ENCODE measurements around the gene ZNF280A.

ZNF280A gene

DNA sequence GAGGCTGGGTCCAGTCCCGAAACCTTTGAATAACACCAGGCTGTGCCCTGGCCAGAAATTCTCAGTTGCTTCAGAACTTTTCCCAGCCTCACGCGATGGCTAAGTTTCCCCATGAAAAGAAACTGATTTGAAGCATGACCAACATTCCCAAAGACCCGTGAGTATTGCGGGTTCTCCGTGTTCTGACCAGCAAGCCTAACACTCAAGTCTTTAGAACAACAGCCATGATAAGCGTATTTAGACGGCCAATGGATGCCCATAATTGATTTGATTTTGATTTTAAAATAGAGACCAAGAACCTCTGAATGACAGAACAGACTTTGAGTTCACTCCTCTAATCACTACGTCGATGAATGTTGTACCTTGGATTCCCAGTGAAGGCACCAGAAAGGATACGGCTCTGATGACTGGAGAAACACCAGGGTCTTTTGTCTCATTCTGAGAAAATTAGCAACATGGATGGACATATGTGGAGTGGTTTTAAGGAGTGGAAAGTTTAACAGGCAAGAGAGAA lies 55.5 kb downstream of the ZNF280A start:
- no peak overlapping the region for H3K9ac ChIP-seq (ENCODE audit: low read length)
- no peaks in the 10 kb centered on the region for H3K79me2 ChIP-seq (ENCODE audit: control insufficient read depth, insufficient read depth, low read length, poor library complexity)
- H2AK5ac ChIP-seq (ENCODE audit: low read length) = no peak overlapping the region
- no peak overlapping the region for H2AFZ ChIP-seq (ENCODE audit: insufficient read depth, low read length, poor library complexity)
- no peaks in the 10 kb centered on the region for H3K27me3 ChIP-seq (ENCODE audit: insufficient read depth, low read length)
- peaks cover 9% of the 10 kb centered on the region for H3K9me3 ChIP-seq (ENCODE audit: insufficient read depth, low read depth, low read length)
- H3K27ac ChIP-seq (ENCODE audit: low read depth, low read length) = no peak overlapping the region
- H3K4me2 ChIP-seq (ENCODE audit: low read length) = no peak overlapping the region
- no peak overlapping the region for H3K4ac ChIP-seq (ENCODE audit: low read depth, low read length)
- H2BK120ac ChIP-seq (ENCODE audit: insufficient read depth, low read length, poor library complexity) = no peak overlapping the region
- no peaks in the 10 kb centered on the region for H3K36me3 ChIP-seq (ENCODE audit: control insufficient read depth in 1 of 2, insufficient read depth in 2 of 2, low read length in 2 of 2)
- no peaks in the 10 kb centered on the region for H3K79me1 ChIP-seq (ENCODE audit: low read length)
- no CpG with 5 or more reads among the region's 11 CpGs for WGBS (ENCODE audit: extremely low coverage, insufficient coverage, insufficient read length)
- no peak overlapping the region for H2BK12ac ChIP-seq (ENCODE audit: low read length)
- H3K23ac ChIP-seq (ENCODE audit: low read length) = no peak overlapping the region
- H2BK5ac ChIP-seq (ENCODE audit: low read depth, low read length, poor library complexity) = no peak overlapping the region
- H3K4me1 ChIP-seq (ENCODE audit: control insufficient read depth in 1 of 2, insufficient read depth in 2 of 2, low read length in 2 of 2) = no peaks in the 10 kb centered on the region
- H3K4me3 ChIP-seq (ENCODE audit: low read depth, low read length) = no peak overlapping the region
- no peak overlapping the region for H3K18ac ChIP-seq (ENCODE audit: low read length)
- no peak overlapping the region for H4K8ac ChIP-seq (ENCODE audit: low read depth, low read length)
- H4K91ac ChIP-seq (ENCODE audit: low read depth, low read length) = no peak overlapping the region
- DNase-seq = no peak
- H4K12ac ChIP-seq (ENCODE audit: low read depth, low read length) = no peak overlapping the region
- H3K14ac ChIP-seq (ENCODE audit: low read length) = no peak overlapping the region

DNA sequence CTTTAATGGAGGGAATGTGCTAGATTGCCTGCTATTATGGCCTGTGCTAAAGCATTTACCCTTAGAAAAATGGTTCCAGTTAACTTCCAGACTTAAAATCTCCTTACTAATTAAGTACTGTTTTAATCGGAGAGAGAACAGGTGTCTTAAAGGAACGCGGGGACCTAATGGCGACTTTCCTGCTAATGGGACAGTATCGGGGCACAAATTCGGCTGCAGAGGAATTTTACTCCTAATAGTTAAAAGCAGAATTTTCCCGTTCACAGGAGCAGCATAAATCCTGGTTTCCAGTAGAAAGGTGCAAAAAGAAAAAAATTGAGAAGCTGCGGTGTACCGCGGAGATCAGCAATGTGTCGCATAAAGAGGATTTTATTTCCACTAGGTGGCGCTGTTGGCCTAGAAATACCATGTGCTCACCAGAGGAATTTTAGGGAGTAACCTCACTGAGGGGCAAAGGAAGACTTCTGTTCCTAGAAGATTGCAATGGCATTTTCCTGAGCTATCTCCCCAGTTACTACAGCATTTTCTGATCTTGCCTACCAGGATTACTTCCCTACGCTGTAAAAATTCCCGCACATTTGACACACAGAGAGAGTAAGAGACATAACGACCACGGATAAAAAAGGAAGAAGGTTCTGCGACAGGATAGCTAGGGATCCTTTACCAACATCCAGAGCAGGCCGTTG lies 56.1 kb downstream of the ZNF280A start:
- no peak overlapping the region for H3K14ac ChIP-seq (ENCODE audit: low read length)
- H2BK12ac ChIP-seq (ENCODE audit: low read length) = no peak overlapping the region
- no peaks in the 10 kb centered on the region for H3K27me3 ChIP-seq (ENCODE audit: insufficient read depth, low read length)
- H2AFZ ChIP-seq (ENCODE audit: insufficient read depth, low read length, poor library complexity) = no peak overlapping the region
- no peaks in the 10 kb centered on the region for H3K79me2 ChIP-seq (ENCODE audit: control insufficient read depth, insufficient read depth, low read length, poor library complexity)
- no peak overlapping the region for H3K4me3 ChIP-seq (ENCODE audit: low read depth, low read length)
- DNase-seq = peak; percentile 29 to 86
- H4K91ac ChIP-seq (ENCODE audit: low read depth, low read length) = no peak overlapping the region
- H3K79me1 ChIP-seq (ENCODE audit: low read length) = no peaks in the 10 kb centered on the region
- H3K36me3 ChIP-seq (ENCODE audit: control insufficient read depth in 1 of 2, insufficient read depth in 2 of 2, low read length in 2 of 2) = no peaks in the 10 kb centered on the region
- no peak overlapping the region for H3K4me2 ChIP-seq (ENCODE audit: low read length)
- H3K4ac ChIP-seq (ENCODE audit: low read depth, low read length) = no peak overlapping the region
- H3K18ac ChIP-seq (ENCODE audit: low read length) = no peak overlapping the region
- no peak overlapping the region for H4K8ac ChIP-seq (ENCODE audit: low read depth, low read length)
- no peak overlapping the region for H2BK5ac ChIP-seq (ENCODE audit: low read depth, low read length, poor library complexity)
- no peak overlapping the region for H4K12ac ChIP-seq (ENCODE audit: low read depth, low read length)
- H2BK120ac ChIP-seq (ENCODE audit: insufficient read depth, low read length, poor library complexity) = no peak overlapping the region
- H3K27ac ChIP-seq (ENCODE audit: low read depth, low read length) = no peak overlapping the region
- WGBS (ENCODE audit: extremely low coverage, insufficient coverage, insufficient read length) = no CpG with 5 or more reads among the region's 18 CpGs
- H3K9ac ChIP-seq (ENCODE audit: low read length) = no peak overlapping the region
- H3K9me3 ChIP-seq (ENCODE audit: insufficient read depth, low read depth, low read length) = peaks cover 14% of the 10 kb centered on the region
- H2AK5ac ChIP-seq (ENCODE audit: low read length) = no peak overlapping the region
- H3K23ac ChIP-seq (ENCODE audit: low read length) = no peak overlapping the region
- no peaks in the 10 kb centered on the region for H3K4me1 ChIP-seq (ENCODE audit: control insufficient read depth in 1 of 2, insufficient read depth in 2 of 2, low read length in 2 of 2)
